GM21447 (cell line): Measurements from ENCODE around the gene SRP68.
"Not testable (repeated sequence)": the region's sequence is repeated elsewhere in the genome, so short reads cannot be mapped to it uniquely, and the experiment has no call there.

ENCODE experiments used
- ATAC-seq: cut with Tn5 transposase; IDR thresholded peaks from one replicate; pipeline ENCODE4 v1.9.1; 2021; ENCODE audit not compliant: unreplicated experiment

The SRP68 gene

DNA sequence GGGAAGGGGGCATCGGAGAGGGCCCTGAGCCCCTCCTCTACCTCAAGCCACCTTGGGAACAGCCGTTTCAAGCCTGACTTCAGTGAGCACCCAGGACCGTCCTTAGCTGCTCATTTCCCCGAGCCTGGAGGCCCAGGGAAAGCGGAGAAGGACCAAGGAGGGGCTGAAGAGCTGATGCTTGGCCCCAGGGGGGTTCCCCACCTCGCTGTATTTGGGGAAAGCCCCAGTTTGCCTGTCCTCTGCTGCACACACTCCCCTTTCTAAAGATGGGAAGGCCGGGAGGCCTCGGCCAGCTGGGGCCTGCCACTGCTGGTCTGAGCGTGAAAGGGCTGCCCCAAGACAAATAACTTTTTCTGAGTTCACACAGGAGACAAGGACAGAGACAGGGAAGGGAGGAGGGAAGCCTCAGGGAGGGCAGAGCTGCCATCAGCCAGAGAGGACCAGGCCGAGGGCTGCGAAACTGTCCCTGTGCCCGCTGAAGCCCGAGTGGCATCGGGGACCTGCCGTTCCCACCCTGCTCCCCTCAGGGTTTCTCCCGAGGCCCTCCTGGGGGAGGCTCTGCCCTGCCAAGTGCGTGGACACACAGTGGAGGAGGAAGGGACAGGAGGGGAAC, 18.3 kb upstream of the SRP68 start:
- ATAC-seq, result no peak

DNA sequence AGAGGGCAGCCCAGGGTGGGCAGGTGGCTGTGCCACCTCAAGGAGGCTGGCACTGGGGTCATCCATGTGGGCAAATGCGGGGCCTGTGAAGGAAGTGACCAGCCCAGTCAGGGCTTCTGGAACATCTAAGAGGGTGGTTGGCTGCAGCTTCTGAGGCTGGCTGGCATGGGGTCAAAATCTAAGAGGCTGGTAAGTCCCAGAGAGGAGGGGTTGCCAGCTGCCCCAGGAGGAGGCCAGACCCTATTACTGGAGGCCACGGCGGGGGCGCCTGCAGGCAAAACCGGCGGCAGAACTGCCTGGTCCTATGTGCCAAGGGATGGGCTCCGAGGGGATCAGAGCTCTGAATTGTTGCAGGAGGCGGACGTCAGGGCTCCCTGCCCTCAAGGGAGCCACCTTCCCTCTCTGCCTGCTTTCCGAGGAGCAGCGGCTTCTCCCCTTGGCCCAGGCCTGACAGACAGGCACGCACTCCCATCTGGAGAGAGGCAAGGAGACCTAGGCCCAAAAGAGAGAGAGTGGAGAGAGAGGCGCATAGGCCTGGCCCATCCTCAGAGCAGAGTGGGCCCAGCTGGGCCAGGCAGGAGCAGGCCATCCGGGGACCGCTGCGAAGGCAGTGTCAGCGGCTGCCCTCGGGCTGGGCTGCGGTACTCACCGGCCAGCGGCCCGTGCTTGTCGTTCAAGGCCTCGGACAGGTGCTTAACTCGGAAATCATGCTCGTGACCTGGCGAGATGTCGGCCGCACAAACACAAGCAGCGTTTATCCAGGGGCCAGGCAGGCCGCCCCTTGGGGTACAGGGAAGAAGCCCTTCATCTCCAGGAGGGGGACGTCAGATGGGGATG, 17.6 kb upstream of the SRP68 start:
- no peak for ATAC-seq

DNA sequence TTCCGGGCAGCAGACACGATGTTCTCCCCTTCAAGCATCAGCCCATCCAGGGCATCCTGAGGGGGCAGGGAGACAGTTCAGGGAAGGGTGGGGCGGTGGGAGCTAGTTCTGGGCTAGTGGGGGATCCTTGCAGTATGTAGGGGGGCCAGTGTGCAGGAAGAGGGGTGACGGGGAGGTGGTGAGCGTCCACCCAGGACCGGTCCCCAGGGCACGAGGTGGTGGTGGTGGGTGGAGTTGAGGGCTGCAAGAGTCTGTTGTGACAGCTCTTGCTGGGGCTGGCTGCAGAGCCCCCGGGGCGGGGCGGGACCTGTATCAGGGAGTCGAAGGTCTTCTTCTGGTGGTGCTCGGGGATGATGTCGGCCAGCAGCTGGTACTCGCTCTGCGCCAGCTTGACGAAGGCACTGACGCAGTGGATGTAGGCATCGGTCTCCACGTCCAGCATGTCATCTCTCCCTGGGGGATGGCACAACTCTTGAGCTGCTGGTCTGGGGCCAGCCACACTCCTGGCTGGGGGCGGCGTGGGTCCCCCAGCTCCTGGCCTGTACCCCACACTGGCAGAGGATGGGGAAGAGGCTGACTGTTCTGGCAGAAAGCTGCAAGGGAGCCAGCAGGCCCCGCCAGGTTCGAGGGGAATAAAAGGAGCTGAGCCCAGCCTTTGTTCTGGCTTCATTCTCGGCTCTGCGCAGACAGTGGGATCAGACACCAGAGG, 16.7 kb upstream of the SRP68 start:
- no peak for ATAC-seq

DNA sequence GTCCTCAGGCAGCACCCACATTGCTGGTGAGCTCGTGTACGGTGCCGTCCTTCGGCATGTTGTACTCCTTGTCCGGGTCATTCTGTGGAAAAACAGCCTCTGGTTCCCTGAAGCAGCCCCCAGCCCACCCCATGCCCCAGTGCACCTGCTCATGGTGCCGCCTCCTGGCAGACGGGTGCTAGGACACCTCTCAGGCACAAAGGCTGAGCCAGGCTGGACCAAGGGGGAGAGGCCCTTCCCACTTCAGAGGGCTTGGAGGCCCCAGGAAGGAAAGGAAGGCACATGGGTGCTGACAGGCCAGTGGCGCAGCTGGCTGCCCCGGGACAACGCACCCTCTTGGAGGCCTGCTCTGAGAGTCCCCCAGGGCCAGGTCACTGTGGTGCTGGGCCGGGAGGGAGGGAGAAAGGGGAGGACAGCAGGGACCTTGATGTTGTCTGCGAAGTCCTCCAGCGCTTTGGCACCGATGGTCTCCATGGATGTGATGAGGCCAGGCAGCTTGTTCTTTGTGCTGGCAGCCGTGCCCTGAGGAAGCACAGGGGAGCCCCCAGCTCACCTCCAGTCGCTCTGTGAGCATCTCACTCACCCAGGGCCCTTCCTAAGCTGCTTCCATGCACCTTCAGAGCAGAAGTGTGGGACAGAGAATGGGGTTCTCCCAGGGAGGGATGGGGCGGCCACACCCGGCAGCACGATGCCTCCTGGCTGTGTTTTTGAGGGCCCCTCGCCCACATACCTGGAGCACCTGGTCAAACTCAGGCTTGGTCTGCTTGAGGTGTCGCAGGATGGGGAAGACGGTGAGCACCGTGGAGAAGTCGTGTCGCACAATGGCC, 15.9 kb upstream of the SRP68 start:
- ATAC-seq, result no peak

DNA sequence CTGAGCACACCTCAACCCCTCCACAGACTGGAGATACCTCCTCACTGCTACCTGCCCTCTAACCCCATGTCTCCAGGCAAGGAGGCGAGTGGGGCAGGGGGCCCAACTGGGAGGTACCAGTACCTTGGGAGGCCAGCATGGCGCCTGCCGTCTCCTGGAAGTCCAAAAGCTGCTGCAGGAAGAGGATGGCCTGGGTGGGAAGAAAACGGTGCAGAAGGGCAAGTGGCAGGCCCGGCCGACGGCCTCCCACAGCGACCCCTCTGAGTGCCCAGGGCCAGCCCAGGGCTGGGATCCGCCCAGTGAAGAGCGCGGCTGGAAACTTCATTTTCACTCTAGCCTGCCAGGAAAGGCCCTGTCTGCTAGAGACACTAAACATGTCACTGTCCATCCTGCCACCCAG, 15.2 kb upstream of the SRP68 start:
- no peak for ATAC-seq

DNA sequence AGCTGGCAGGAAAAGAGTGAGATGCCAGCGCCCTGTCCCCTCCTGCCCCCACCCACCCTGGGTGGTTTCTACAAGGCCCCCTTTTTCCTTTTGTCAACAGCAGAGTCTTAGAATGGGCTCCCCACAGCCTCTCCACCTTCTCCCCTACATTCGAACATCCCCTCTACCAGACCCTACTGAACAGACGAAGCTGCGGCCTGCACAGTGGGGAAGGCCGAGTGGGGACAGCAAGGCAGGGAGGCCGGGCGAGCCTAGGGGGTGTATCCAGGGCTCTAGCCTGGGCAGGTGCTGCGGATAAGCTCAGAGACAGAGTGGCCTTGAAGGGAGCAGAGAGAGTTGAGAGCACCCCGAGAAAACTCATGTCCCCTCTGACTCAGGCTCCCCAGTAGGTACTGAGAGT, 14.1 kb upstream of the SRP68 start:
- no peak for ATAC-seq

DNA sequence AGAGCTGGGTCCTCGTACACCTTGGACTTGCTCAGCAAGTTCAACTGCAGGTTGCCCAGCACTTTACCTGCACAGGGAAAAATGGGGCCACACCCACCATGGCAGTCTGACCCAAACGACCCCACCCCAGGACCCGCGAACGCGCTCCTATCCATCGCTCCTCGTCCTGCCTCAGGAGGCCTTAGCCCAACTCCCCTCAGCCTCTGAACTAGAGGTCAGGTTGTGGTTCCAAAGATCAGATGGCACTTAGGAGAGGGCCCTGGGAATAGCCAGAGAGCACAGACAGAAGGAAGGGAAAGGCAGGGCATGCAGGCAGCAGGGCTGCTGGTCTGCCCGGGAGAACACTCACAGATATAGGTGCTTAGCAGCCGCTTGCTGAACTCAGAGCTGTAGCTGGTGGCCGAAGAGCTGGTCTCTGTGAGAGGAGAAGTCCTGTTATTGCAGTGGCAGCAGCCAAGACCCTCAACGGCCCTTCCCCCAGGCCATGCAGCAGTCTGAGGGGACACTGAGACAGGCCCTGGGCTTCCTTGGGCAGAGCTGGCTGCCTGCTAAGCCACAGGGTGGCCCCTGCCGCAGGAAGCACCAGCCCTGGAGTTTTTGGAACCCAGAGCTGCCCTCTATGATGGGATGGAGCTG, 13.5 kb upstream of the SRP68 start:
- ATAC-seq, result no peak

DNA sequence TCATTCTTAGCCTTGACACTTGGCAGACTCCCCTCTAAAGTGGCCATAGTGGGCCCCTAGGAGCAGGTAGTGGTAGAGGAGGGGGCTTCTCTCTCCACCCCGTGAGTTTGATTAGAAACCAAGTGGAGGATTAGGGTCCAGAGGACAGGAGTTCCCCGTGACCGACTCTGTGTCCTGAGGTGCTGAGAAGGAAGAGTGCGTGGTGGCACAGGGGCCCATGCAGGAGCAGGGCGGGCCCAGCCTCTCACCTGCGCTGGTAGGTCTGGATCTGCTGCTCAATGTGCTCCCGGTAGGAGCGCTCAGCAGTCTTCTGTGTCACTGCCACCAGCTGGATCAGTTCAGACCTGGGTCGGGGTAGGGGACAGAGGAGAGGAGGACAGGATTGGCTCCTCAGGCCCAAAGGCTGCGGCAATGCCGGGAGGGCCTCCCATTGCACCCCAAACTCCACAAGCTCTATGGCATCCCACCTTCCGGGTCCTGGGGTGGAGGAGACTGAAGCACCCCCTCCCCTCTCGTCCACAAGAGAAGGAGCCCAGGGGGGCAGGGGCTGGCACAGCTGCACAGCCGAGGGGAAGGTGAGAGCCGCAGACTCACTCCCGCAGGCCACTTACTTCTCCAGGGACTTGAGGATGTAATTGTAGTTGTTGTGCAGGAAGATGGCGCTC, 12.9 kb upstream of the SRP68 start:
- no peak for ATAC-seq

DNA sequence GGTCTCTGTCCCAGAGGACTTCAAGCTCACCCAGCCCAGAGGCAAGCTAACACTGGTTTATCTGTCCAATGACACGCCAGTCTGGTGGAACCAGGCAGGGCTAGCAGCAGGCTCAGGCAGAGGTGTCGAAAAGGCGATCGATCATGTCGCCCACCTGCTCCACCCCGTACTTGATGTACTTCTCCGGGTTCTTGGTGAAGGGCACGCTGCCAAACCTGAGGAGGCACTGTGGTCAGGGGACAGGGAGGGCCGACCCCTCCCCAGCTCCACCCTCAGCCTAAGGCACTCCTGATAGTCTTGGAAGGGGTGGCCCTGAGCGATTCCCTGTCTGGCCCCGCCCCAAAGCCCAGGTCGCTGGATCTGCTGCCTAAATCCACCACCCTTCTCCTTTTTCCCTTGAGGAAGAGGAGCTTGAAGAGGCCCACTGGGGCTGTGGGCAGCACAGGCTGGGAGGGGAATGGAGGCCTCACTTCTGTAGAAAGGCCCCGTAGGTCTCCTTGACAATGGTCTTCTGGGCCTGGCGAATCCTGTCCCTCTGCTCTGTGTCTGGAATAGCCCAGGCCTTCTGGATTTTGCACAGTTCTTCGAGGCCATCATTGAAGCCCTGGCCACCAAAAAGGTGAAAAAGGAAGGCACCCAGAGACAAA, 11.3 kb upstream of the SRP68 start:
- ATAC-seq, result no peak

DNA sequence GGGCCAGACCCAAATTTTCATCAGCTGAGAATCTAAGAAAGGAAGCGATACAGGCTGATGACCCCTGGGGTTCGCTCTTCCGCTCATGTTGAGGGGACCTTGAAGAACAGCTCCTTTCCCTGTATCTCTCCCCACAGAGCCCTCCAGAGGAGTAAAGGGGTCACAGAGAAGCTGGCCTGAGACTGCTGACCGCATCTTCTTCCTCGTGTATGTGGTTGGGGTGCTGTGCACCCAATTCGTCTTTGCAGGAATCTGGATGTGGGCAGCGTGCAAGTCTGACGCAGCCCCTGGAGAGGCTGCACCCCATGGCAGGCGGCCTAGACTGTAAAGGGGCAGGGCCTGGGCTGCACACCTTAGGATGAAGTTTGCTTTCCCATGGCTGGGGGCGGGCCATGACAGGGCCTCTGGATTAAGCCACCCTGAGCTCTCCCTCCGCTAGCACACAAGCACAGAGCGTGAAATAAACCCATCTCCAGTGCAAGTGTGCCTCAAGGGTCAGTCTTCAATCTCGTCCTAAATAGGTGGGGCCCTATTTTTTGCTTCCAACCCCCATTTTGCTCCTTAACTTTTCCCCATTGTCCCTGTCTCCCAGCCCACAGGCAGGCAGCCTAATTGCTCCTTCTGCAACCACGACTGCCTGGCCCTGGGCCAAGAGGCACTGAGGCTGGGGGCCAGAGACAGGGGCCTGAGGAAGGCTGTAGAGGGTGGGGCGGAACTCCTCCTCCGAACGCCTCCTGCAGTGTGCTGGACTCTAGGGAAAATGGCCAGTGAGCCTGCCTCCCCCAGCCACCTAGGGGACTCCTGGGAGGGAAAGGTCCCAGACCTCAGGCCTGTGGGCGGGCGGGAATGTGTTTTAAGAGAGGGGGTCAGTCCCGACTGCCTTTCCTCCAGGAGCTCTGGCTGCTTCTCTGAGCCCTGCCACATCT, 10.3 kb upstream of the SRP68 start:
- ATAC-seq, result no peak

DNA sequence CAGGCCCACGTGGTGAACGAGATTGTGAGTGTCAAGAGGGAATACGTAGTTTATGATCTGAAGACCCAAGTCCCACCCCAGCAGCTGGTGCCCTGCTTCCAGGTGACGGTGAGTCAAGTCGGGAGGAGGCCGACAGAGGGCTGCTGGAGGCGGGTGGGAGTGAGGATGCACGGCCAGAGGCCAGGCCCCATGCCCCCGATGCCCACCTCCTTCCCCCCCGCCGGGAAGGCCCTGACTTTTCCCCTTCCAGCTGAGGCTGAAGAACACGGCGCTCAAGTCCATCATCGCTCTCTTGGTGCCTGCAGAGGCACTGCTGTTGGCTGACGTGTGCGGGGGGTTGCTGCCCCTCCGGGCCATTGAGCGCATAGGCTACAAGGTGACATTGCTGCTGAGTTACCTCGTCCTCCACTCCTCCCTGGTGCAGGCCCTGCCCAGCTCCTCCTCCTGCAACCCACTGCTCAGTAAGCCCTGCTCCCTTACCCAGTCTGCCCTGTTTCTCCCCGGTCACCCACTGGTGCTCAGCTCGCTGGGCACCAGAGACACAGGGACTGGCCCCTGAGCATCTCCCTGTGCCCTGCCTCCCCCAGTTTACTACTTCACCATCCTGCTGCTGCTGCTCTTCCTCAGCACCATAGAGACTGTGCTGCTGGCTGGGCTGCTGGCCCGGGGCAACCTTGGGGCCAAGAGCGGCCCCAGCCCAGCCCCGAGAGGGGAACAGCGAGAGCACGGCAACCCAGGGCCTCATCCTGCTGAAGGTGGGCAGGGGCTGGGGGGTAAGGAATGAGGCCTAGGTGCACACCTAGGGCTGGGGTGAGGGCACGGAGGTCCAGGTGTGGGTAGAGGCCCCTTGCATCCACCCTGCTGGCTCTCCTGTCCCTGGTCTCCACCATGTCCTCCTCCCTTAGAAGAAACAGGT, 9.2 kb upstream of the SRP68 start:
- ATAC-seq, result no peak

DNA sequence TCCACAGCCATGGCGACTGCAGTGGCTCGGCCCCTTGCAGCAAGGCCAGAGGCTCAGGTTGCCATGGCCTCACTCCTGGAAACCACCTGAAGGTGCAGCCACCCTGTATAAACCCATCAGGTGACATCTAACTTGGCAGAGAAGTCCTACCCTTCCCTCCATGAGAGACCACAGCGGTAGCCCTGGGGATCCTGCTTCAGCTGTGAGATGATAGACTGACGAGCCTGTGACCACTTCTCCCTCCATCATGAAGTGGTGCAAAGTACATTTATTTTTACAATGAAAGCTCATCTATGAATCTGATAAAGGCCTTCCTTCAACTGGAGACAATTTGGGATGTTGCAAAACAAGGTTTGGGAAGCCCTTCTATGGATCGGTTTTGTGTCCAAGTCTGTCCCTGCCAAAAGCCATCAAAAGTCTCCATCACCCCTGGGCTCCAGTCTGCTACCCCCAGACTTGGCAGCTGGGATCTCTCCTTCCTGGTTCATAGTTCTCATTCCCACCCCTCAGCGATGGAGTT, 8.5 kb upstream of the SRP68 start:
- ATAC-seq, result no peak

DNA sequence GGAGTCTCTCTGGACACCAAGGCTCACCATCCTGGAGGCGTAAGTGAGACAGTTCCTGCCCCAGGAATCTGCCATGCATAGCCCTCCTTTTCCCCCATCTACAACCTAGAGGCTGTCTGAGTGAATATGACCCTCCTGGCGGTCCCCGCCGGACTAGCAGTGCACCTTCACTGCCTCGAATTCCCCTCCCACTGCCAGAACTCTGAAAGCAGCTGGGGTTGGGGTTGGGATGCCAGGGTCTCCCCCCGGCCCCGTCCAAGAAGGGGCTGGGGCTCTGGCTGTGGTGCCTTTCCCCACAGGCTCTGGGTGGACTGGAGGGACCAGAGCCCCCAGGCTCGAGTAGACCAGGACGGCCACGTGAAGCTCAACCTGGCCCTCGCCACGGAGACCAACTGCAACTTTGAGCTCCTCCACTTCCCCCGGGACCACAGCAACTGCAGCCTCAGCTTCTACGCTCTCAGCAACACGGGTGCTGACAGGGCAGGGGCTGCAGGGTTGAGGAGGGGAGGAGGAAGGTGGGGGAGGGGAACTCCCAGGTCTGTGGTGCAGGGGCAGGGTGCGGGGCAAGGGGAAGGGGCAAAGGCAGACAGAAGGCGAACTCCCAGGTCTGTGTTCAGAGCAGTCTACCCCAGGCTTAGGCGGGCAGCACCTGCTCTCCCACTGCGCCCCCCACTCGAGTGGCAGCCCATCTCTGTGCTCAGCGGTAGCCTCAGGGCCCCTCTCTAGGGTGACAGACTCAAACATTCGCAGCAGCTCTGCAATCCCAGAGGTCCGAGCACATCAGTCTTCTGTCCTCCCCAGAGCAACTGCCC, 7.8 kb upstream of the SRP68 start:
- no peak for ATAC-seq

DNA sequence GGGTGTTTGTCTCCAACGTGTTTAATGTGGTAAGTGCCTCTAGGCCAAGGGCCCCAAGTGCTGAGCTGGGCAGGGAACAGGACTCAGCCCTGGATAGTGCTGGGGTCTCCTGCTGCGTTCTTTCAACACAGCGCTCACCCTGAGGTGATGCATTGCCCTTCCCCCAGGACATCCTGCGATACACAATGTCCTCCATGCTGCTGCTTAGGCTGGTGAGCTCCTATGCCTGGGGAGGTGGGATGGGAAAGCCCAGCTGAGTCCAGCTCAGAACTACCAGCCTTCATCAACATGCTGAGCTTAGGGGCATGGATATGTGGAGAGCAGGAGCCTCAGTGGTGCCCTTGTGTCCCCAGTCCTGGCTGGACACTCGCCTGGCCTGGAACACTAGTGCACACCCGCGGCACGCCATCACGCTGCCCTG, 7.2 kb upstream of the SRP68 start:
- ATAC-seq, result no peak

DNA sequence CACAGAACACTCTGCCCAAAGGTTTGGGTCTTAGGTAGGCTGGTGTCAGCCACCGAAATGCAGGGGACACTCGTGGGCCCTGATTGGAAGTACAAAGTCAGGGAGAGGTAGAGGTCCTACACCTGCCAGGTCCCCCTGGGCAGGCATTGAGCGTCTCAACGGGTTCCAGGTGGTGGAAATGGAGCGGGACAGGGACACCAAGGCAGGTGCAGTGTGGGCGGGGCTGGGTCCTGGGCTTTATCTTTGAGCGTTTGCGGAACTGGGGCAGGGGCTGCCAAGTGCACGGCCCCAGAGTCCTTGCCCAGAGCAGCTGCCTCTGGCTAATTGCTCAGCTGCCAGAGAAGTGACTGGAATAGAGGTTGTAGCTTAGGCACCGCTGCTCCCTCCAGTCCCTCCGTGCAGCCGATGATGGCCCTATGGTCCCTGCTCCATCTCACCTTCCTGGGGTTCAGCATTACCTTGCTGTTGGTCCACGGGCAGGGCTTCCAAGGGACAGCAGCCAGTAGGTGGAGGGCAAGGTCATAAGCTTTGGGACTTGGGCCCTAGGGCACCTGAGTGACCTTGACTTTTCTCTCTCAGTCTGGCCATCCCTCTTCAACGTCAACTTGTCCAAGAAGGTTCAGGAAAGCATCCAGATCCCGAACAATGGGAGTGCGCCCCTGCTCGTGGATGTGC, 6.7 kb upstream of the SRP68 start, which contains the start of gene ZACN:
TSS of gene ZACN (plus strand) at position 323 of the 675 bp plus-strand sequence. CDS start at position 406, 83 bp downstream.
- no peak for ATAC-seq

DNA sequence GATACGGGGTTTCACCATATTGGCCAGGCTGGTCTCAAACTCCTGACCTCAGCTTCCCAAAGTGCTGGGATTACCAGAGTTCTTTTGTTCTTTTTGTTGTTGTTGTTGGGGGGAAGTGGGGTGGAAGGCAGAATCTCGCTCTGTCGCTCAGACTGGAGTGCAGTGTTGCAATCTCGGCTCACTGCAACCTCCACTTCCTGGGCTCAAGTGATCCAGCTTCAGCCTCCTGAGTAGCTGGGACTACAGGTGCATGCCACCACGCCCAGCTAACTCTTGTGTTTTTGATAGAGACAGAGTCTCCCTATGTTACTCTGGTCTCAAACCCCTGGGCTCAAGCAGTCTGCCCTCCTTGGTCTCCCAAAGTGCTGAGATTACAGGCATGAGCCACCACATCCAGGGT, 6.1 kb upstream of the SRP68 start:
- ATAC-seq, result not testable (repeated sequence)
